ENCODE measurements around the gene HPS3. TPM values are rescaled to one million over a fixed set of nuclear protein-coding genes. Genes with fewer than 3 reads are reported as not detected.

The HPS3 gene
- total RNA-seq, 4 donors from 2014 or later = 17.8 to 39.5 (median 24.7) TPM

- no peak overlapping the region for H3K27ac ChIP-seq
- TF ChIP-seq CTCF (IDR thresholded peaks at IDR 0.05) = no peak
- no peak for TF ChIP-seq POLR2A (IDR thresholded peaks at IDR 0.05)
- no peak for TF ChIP-seq EP300 (IDR thresholded peaks at IDR 0.05)
- DNase-seq (ENCODE audit: low spot score in 2 of 2) = no peak
- H3K36me3 ChIP-seq = no peaks in the 10 kb centered on the region
- no peaks in the 10 kb centered on the region for H3K27me3 ChIP-seq
- H3K4me1 ChIP-seq = no peaks in the 10 kb centered on the region
- peaks cover 0 to 3% (median 0%) of the 10 kb centered on the region in 4 donors for H3K9me3 ChIP-seq
- no peak overlapping the region for H3K4me3 ChIP-seq
- WGBS, 2 donors = 65 to 76% methylated on average over 3 of the region's 3 CpGs
These were observed 25.0 kb upstream of the HPS3 start for GRCh38 chr3:149104484-149104883.

GRCh38 chr3:149114458-149114857, 15.0 kb upstream of the HPS3 start:
- no peak for DNase-seq (ENCODE audit: low spot score in 2 of 2)
- no peaks in the 10 kb centered on the region for H3K4me1 ChIP-seq
- TF ChIP-seq POLR2A (IDR thresholded peaks at IDR 0.05) (no peak), EP300 (IDR thresholded peaks at IDR 0.05) (no peak), CTCF (IDR thresholded peaks at IDR 0.05) (no peak)
- WGBS, 2 donors = 67 to 86% methylated on average over 1 of the region's 1 CpG
- H3K27me3 ChIP-seq = no peaks in the 10 kb centered on the region
- no peaks in the 10 kb centered on the region for H3K9me3 ChIP-seq
- H3K36me3 ChIP-seq = no peaks in the 10 kb centered on the region
- H3K4me3 ChIP-seq = no peak overlapping the region
- no peak overlapping the region for H3K27ac ChIP-seq

GRCh38 chr3:149115114-149115513, 14.3 kb upstream of the HPS3 start:
- TF ChIP-seq EP300 (IDR thresholded peaks at IDR 0.05) (no peak), CTCF (IDR thresholded peaks at IDR 0.05) (no peak), POLR2A (IDR thresholded peaks at IDR 0.05) (no peak)
- Histone ChIP-seq H3K4me3 (no peak overlapping the region), H3K27me3 (no peaks in the 10 kb centered on the region), H3K4me1 (no peaks in the 10 kb centered on the region), H3K36me3 (no peaks in the 10 kb centered on the region), H3K9me3 (no peaks in the 10 kb centered on the region), H3K27ac (no peak overlapping the region)
- 82 to 88% methylated on average over 5 of the region's 5 CpGs for WGBS, 2 donors
- no peak for DNase-seq (ENCODE audit: low spot score in 2 of 2)

- H3K4me1 ChIP-seq = peaks cover 0 to 6% (median 0%) of the 10 kb centered on the region in 4 donors
These were observed 10.7 kb upstream of the HPS3 start for GRCh38 chr3:149118724-149119123.

GRCh38 chr3:149119466-149119865, 10.0 kb upstream of the HPS3 start:
- H3K9me3 ChIP-seq = no peaks in the 10 kb centered on the region
- H3K36me3 ChIP-seq = no peaks in the 10 kb centered on the region
- H3K4me3 ChIP-seq = no peak overlapping the region
- H3K4me1 ChIP-seq = peaks cover 0 to 6% (median 0%) of the 10 kb centered on the region in 4 donors
- no peaks in the 10 kb centered on the region for H3K27me3 ChIP-seq
- no peak overlapping the region for H3K27ac ChIP-seq
- DNase-seq (ENCODE audit: low spot score in 2 of 2) = no peak
- TF ChIP-seq EP300 (IDR thresholded peaks at IDR 0.05) (no peak), POLR2A (IDR thresholded peaks at IDR 0.05) (no peak), CTCF (IDR thresholded peaks at IDR 0.05) (no peak)
- WGBS, 2 donors = 100% methylated on average over 1 of the region's 1 CpG

More at GRCh38 chr3:149118724-149119123, 10.7 kb upstream of the HPS3 start:
- Histone ChIP-seq H3K36me3 (no peaks in the 10 kb centered on the region), H3K27me3 (no peaks in the 10 kb centered on the region), H3K9me3 (no peaks in the 10 kb centered on the region), H3K27ac (no peak overlapping the region), H3K4me3 (no peak overlapping the region)
- WGBS, 2 donors = 84 to 91% methylated on average over 8 to 9 of the region's 9 CpGs
- DNase-seq (ENCODE audit: low spot score in 2 of 2) = no peak
- no peak for TF ChIP-seq EP300 (IDR thresholded peaks at IDR 0.05)
- no peak for TF ChIP-seq CTCF (IDR thresholded peaks at IDR 0.05)
- no peak for TF ChIP-seq POLR2A (IDR thresholded peaks at IDR 0.05)

Measured in tibial nerve (tissue), 4 donors.